GM19438 (cell line): ENCODE results near the gene MCIDAS.
A peak's percentile ranks its signal among the peaks of the same experiment; 100 is the strongest.

Source experiments
- ATAC-seq: cut with Tn5 transposase; IDR thresholded peaks from one replicate; pipeline ENCODE4 v1.9.1; 2021; ENCODE audit warnings: low read depth; ENCODE audit not compliant: unreplicated experiment

MCIDAS gene

GRCh38 chr5:55226934-55227663, at the start of gene MCIDAS:
TSS of gene MCIDAS (minus strand) at chr5:55227315. CDS start at chr5:55227138, 177 bp downstream.
- peak; percentile 53 for ATAC-seq

GRCh38 chr5:55276771-55277170, 49.7 kb upstream of the MCIDAS start:
- ATAC-seq: no peak

GRCh38 chr5:55258339-55258738, 31.2 kb upstream of the MCIDAS start:
- no peak for ATAC-seq

GRCh38 chr5:55254802-55255201, 27.7 kb upstream of the MCIDAS start:
- no peak for ATAC-seq

GRCh38 chr5:55250064-55250463, 22.9 kb upstream of the MCIDAS start:
- ATAC-seq: no peak

GRCh38 chr5:55241746-55242145, 14.6 kb upstream of the MCIDAS start:
- no peak for ATAC-seq

- ATAC-seq: no peak
These were observed 9.7 kb upstream of the MCIDAS start for GRCh38 chr5:55236800-55237199.

GRCh38 chr5:55234121-55234700, 7.1 kb upstream of the MCIDAS start:
- no peak for ATAC-seq

- peak; percentile 53 for ATAC-seq
These were observed 6.1 kb upstream of the MCIDAS start, which contains the start of gene CCNO for GRCh38 chr5:55232985-55233928. TSS of gene CCNO (minus strand) at chr5:55233608. CDS start at chr5:55233523, 85 bp downstream.

- ATAC-seq: no peak
These were observed 5.3 kb upstream of the MCIDAS start for GRCh38 chr5:55232271-55232984.

- ATAC-seq: no peak
These were observed 4.8 kb upstream of the MCIDAS start for GRCh38 chr5:55231919-55232270.

- no peak for ATAC-seq
These were observed 4.2 kb upstream of the MCIDAS start for GRCh38 chr5:55231029-55231918.

- ATAC-seq: no peak
These were observed 3.0 kb upstream of the MCIDAS start for GRCh38 chr5:55230086-55230629.

- no peak for ATAC-seq
These were observed 732 bp upstream of the MCIDAS start for GRCh38 chr5:55227664-55228430.

- peak; percentile 54 for ATAC-seq
These were observed 835 bp downstream of the MCIDAS start for GRCh38 chr5:55226027-55226933.

GRCh38 chr5:55225346-55225745, 1.8 kb downstream of the MCIDAS start:
- ATAC-seq: no peak

GRCh38 chr5:55223812-55224240, 3.3 kb downstream of the MCIDAS start:
- no peak for ATAC-seq
